Stimulated activated CD8-positive, alpha-beta memory T cell treated with anti-CD3 and anti-CD28 coated beads, Interleukin-7, amount 100 ng/mL, for 4 hours (primary cell): ENCODE measurements around the gene SRPRA.

Source experiments
- DNase-seq, 2 donors: peaks; one replicate each; pipeline ENCODE4 v3.0.0-alpha.2; 2020; ENCODE audit warnings: low read depth in 2 of 2

The SRPRA gene

DNA sequence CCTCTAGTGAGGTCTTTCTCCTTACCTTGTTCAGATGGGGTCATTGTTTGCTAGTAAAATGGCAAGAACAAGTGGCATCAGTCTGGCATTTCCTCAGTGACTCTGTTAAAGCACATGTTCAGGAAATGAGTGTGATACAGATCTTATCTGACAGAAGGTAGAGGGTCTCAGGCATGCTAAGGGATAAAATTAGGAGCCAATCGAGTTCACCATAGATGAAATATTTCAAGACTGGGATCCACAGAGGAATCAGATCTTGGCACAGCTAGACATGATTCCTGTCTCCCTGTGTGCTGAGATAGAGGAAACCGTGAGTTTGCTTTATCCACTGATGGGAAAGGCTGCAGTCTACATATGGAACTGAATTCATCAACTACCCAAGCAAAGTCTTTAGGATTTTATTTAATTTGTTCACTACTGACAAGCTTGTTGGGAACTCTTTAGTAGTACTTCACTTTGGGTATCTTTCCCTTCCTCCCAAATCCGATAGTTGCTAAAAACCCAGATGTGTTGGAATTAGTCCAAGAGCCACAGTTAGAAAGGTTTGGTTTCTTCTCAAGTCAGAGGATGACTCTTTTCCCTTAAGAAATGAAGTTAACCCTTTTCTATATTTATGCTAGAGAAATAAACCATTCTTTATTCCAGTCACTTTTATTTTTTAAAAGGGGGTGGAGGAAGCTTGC lies 38.7 kb downstream of the SRPRA start:
- no peak for DNase-seq

- DNase-seq = no peak
Observed at GRCh38 chr11:126226334-126227084, 42.2 kb downstream of the SRPRA start.

- DNase-seq = no peak
Observed at GRCh38 chr11:126225295-126225665, 43.4 kb downstream of the SRPRA start.

DNA sequence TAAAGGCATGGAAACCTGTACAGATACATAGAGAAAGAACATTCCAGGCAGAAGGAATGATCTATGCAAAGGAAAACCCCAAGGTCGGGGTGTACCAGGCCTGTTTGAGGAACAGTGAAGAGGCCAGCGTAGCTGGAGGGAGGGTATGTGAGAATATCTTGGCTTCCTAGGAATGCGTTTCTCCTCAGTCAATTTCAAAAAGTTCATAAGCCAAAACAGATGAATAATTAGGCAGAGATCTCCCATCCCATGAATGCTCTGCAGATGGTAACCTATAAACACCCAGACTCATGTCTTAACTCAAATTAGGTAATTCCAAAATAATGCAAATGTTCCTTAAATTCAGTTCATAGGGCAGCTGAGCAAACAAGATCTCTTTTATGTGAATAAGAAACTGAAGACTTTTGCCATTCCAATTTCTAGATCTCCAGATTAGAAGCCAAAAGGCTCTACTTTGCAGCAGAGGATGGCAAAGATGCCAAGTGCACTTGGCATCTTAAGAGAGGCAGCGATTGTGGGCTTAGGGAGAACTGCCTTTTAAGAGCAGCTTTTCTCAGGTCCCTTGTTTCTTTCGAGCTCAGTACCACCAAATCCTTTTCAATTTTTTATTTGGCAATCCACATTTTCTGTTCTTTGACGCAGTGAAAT lies 43.9 kb downstream of the SRPRA start:
- DNase-seq = no peak

GRCh38 chr11:126219547-126219946 lies 49.1 kb downstream of the SRPRA start:
- DNase-seq = no peak

DNA sequence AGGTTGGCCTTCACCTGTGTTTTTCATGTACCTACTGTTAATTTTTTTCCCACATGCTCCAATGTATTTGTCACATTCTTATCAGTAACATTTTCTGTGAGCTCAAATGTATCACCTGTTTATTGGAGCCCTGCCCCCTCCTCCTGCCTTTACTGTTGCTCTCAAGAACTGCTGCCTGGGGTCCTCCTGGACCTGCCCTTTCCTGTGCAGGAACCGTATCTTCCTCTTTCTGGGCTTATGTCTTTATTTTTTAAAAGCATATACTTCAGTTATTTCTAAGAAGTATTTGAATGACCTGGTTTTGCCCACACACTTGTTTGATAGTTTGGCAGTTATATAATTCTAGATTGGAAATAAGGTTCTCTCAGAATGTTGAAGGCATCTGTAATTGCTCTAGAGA lies 51.2 kb downstream of the SRPRA start:
- no peak for DNase-seq

GRCh38 chr11:126216526-126217305 lies 52.0 kb downstream of the SRPRA start:
- no peak for DNase-seq

DNA sequence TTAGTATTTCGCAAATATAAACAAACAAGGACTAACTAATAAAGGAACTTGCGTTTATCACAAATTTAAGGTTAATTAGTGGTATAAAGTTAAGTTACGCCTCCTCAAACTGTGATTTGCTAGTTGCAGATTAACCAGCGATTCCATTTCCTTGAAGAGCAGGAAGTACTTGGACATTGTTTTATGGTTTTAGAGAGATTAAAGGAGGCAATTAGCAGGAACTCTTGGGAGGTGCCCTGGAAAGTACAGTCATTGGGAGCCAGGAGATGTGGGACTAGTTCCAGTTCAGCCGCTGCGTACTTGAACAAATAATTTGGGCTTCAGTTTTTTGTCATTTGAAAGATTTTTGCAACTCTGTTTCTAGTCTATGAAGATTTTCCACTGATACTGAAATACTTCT lies 53.9 kb downstream of the SRPRA start:
- no peak for DNase-seq

DNA sequence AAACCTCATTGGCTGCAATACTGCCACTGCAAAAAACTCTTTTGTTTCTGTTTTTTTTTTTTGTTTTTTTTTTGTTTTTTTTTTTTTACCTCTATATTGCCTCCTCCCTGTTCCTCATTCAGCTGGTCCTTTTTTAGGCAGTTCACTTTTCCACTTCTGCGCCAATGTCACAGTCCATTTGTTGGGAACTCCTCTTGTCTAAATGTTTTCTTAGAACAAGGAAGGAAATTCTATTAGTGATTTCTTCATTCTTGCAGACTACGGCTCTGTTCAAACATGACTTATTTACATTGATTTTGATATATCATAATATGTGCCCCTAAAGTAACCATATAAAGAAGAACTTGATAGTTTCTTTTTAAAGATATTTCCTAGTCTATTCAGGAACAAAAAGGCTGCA lies 54.3 kb downstream of the SRPRA start:
- DNase-seq = no peak
